NT2/D1 (cell line): ENCODE measurements around the gene ZNF512B.

Experiments used
- SUZ12 ChIP-seq: IDR thresholded peaks from 2 replicates; pipeline ENCODE4 v1.6.1; 2011; ENCODE audit not compliant: insufficient read length, insufficient read depth; ENCODE audit errors: extremely low read depth
- YY1 ChIP-seq: IDR thresholded peaks from 2 replicates; pipeline ENCODE4 v1.6.1; 2011; ENCODE audit not compliant: insufficient read length, insufficient read depth
- ZNF274 ChIP-seq: IDR thresholded peaks from 2 replicates; pipeline ENCODE4 v1.6.1; 2011; ENCODE audit warnings: mild to moderate bottlenecking, low read depth, low read length

- TF ChIP-seq SUZ12, result no peak
- TF ChIP-seq YY1, result no peak
- no peak for TF ChIP-seq ZNF274
These were observed 36.8 kb upstream of the ZNF512B start for GRCh38 chr20:64006490-64006889.
